IMR-90 (cell line): ENCODE data around the gene PTGS1. TPM values are rescaled to one million over a fixed set of nuclear protein-coding genes. Genes with fewer than 3 reads are reported as not detected.

ENCODE experiments used
- ATAC-seq: fragments of 200-7000 bp; cut with Tn5 transposase; 2 replicates; pipeline ENCODE4 v1.9.1; 2020; ENCODE audit warnings: low read depth, mild to moderate bottlenecking, moderate library complexity
- BruUV-seq: library from RNA; stranded (reverse); fragments of 400-500 nt; replicated peaks from 2 replicates; lab custom pipeline; 2021; lab: Mats Ljungman, UMichigan
- CTCF ChIA-PET: fragments of 300-600 bp; formaldehyde crosslinking; extraction: SDS; loops from one replicate; lab custom pipeline; 2021; ENCODE audit warnings: antibody characterized with exemption; lab: Yijun Ruan, JAX
- POLR2A ChIA-PET: fragments of 300-600 bp; sonication (Branson Sonifier 250); formaldehyde crosslinking; loops from one replicate; lab custom pipeline; 2022; ENCODE audit warnings: antibody characterized with exemption; ENCODE audit not compliant: unreplicated experiment; lab: Charles Lee
- DNase-seq: peaks from one replicate; pipeline ENCODE4 v3.0.0; 2013
- H2AFZ ChIP-seq: replicated peaks from 2 replicates; pipeline ENCODE3; 2013; ENCODE audit warnings: low read length, mild to moderate bottlenecking; ENCODE audit not compliant: poor library complexity
- H2AK5ac ChIP-seq: 2 replicates; pipeline ENCODE4 v1.6.1; 2013; ENCODE audit warnings: low read depth, low read length, inconsistent platforms
- H2AK9ac ChIP-seq: replicated peaks from 2 replicates; pipeline ENCODE3; 2013; ENCODE audit warnings: mild to moderate bottlenecking, low read depth, low read length, moderate library complexity; ENCODE audit not compliant: poor library complexity
- H2BK120ac ChIP-seq: 2 replicates; pipeline ENCODE4 v1.6.1; 2013; ENCODE audit warnings: low read depth, low read length, inconsistent platforms
- H2BK15ac ChIP-seq: 3 replicates; pipeline ENCODE4 v1.6.1; 2013; ENCODE audit warnings: low read depth, low read length, inconsistent platforms
- H2BK20ac ChIP-seq: 2 replicates; pipeline ENCODE4 v1.6.1; 2013; ENCODE audit warnings: low read depth, mild to moderate bottlenecking, inconsistent platforms, low read length, moderate library complexity
- H2BK5ac ChIP-seq: 2 replicates; pipeline ENCODE4 v1.6.1; 2013; ENCODE audit warnings: mild to moderate bottlenecking, low read depth, low read length, inconsistent platforms; ENCODE audit not compliant: poor library complexity, severe bottlenecking
- H3K14ac ChIP-seq: replicated peaks from 2 replicates; pipeline ENCODE4 v1.6.1; 2013; ENCODE audit warnings: low read depth, low read length, inconsistent platforms
- H3K18ac ChIP-seq: 2 replicates; pipeline ENCODE4 v1.6.1; 2013; ENCODE audit warnings: low read depth, low read length, control low read depth
- H3K23ac ChIP-seq: 2 replicates; pipeline ENCODE4 v1.6.1; 2013; ENCODE audit warnings: low read depth, low read length, inconsistent platforms
- H3K27ac ChIP-seq: 2 replicates; pipeline ENCODE4 v1.5.1; 2013; ENCODE audit warnings: mild to moderate bottlenecking, control low read depth, low read length; ENCODE audit not compliant: insufficient read depth
- H3K27me3 ChIP-seq: 2 replicates; pipeline ENCODE4 v1.6.1; 2013; ENCODE audit warnings: low read length; ENCODE audit not compliant: control insufficient read depth, insufficient read depth
- H3K36me3 ChIP-seq: 2 replicates; pipeline ENCODE4 v1.6.1; 2013; ENCODE audit warnings: low read length, mixed read lengths; ENCODE audit not compliant: control insufficient read depth, insufficient read depth
- H3K4ac ChIP-seq: 2 replicates; pipeline ENCODE4 v1.6.1; 2013; ENCODE audit warnings: low read depth, low read length, inconsistent platforms
- H3K4me1 ChIP-seq: 2 replicates; pipeline ENCODE4 v1.6.1; 2013; ENCODE audit warnings: low read length, mixed read lengths; ENCODE audit not compliant: control insufficient read depth, insufficient read depth
- H3K4me2 ChIP-seq: 2 replicates; pipeline ENCODE4 v1.6.1; 2013; ENCODE audit warnings: low read depth, mild to moderate bottlenecking, control low read depth, low read length, moderate library complexity
- H3K4me3 ChIP-seq: 2 replicates; pipeline ENCODE4 v1.5.1; 2013; ENCODE audit warnings: low read depth, mild to moderate bottlenecking, control low read depth, low read length, moderate library complexity; ENCODE audit not compliant: insufficient read depth
- H3K56ac ChIP-seq: 2 replicates; pipeline ENCODE4 v1.6.1; 2013; ENCODE audit warnings: low read length, inconsistent platforms; ENCODE audit not compliant: insufficient read depth; ENCODE audit errors: extremely low read depth
- H3K79me1 ChIP-seq, 2 experiments: 2 replicates each; pipeline ENCODE4 v1.6.1; 2013; ENCODE audit warnings: low read length in 2 of 2, inconsistent platforms in 1 of 2, low read depth in 1 of 2
- H3K9ac ChIP-seq: 2 replicates; pipeline ENCODE4 v1.6.1; 2013; ENCODE audit warnings: low read depth, low read length, control low read depth
- H3K9me1 ChIP-seq: 2 replicates; pipeline ENCODE4 v1.6.1; 2013; ENCODE audit warnings: low read length, inconsistent platforms; ENCODE audit not compliant: insufficient read depth
- H3K9me3 ChIP-seq: 2 replicates; pipeline ENCODE4 v1.6.1; 2013; ENCODE audit warnings: low read length; ENCODE audit not compliant: control insufficient read depth, insufficient read depth
- H4K20me1 ChIP-seq: 2 replicates; pipeline ENCODE4 v1.6.1; 2013; ENCODE audit warnings: low read length, inconsistent platforms; ENCODE audit not compliant: insufficient read depth
- H4K5ac ChIP-seq: 2 replicates; pipeline ENCODE4 v1.6.1; 2013; ENCODE audit warnings: mild to moderate bottlenecking, low read depth, low read length, control low read depth
- H4K8ac ChIP-seq, 2 experiments: 2 replicates each; pipeline ENCODE4 v1.6.1; 2013; ENCODE audit warnings: low read depth in 2 of 2, low read length in 2 of 2, control low read depth in 1 of 2, inconsistent platforms in 1 of 2
- H4K91ac ChIP-seq: 2 replicates; pipeline ENCODE4 v1.6.1; 2013; ENCODE audit warnings: low read depth, low read length, inconsistent platforms; ENCODE audit not compliant: insufficient read depth
- BHLHE40 ChIP-seq: fragments of 150-350 bp; IDR thresholded peaks from 2 replicates; pipeline ENCODE4 v1.6.1; 2016; ENCODE audit warnings: mild to moderate bottlenecking, low read depth, low read length
- CEBPB ChIP-seq: IDR thresholded peaks from 2 replicates; pipeline ENCODE4 v1.6.1; 2012; ENCODE audit warnings: low read depth, low read length, improper control_type of control experiment
- CHD1 ChIP-seq: IDR thresholded peaks from 2 replicates; pipeline ENCODE4 v1.6.1; 2012; ENCODE audit warnings: low read depth, low read length, improper control_type of control experiment
- FOS ChIP-seq: fragments of 150-350 bp; IDR thresholded peaks from 2 replicates; pipeline ENCODE4 v1.6.1; 2016; ENCODE audit warnings: low read depth, low read length
- MAFK ChIP-seq: IDR thresholded peaks from 2 replicates; pipeline ENCODE4 v1.6.1; 2012; ENCODE audit warnings: low read depth, low read length, improper control_type of control experiment
- MAZ ChIP-seq: IDR thresholded peaks from 2 replicates; pipeline ENCODE4 v1.6.1; 2012; ENCODE audit warnings: low read depth, mild to moderate bottlenecking, low read length, improper control_type of control experiment, moderate library complexity, borderline replicate concordance
- MXI1 ChIP-seq: IDR thresholded peaks from 2 replicates; pipeline ENCODE4 v1.6.1; 2012; ENCODE audit warnings: low read depth, mild to moderate bottlenecking, low read length, moderate library complexity, borderline replicate concordance
- NFE2L2 ChIP-seq: fragments of 150-350 bp; IDR thresholded peaks from 2 replicates; pipeline ENCODE4 v1.6.1; 2016; ENCODE audit warnings: low read depth, mild to moderate bottlenecking, low read length
- POLR2A ChIP-seq: IDR thresholded peaks from 2 replicates; pipeline ENCODE4 v1.6.1; 2012; ENCODE audit warnings: mild to moderate bottlenecking, low read depth, low read length
- RAD21 ChIP-seq: IDR thresholded peaks from 2 replicates; pipeline ENCODE4 v1.6.1; 2012; ENCODE audit warnings: low read length, improper control_type of control experiment
- RCOR1 ChIP-seq: IDR thresholded peaks from 2 replicates; pipeline ENCODE4 v1.6.1; 2012; ENCODE audit warnings: mild to moderate bottlenecking, low read length, improper control_type of control experiment; ENCODE audit not compliant: insufficient replicate concordance
- RFX5 ChIP-seq: IDR thresholded peaks from 2 replicates; pipeline ENCODE4 v1.8.0; 2012; ENCODE audit warnings: low read depth, mild to moderate bottlenecking, low read length, moderate library complexity
- SMC3 ChIP-seq: fragments of 150-350 bp; IDR thresholded peaks from 2 replicates; pipeline ENCODE4 v1.6.1; 2016; ENCODE audit warnings: low read depth, mild to moderate bottlenecking, antibody characterized with exemption, low read length, moderate library complexity
- WGBS, 2 experiments: methylation state at CpG; one replicate each; pipeline versions ENCODE4 v1.1.5 to v1.1.7; 2013; ENCODE audit warnings: missing lambda C conversion rate in 2 of 2; ENCODE audit not compliant: insufficient read length in 1 of 2; ENCODE audit errors: extremely low coverage in 2 of 2; 5-methylcytosine and 5-hydroxymethylcytosine counted together
- dilution Hi-C: fragments of 300-500 bp; cut with HindIII; formaldehyde crosslinking; loops from one replicate; pipeline ENCODE4 v1.14.3; 2018; ENCODE audit warnings: low sequenced_read_pairs; ENCODE audit not compliant: unreplicated experiment
- in situ Hi-C: fragments of 300-500 bp; cut with MboI; formaldehyde crosslinking; loops from 3 replicates; pipeline ENCODE4 v1.14.3; 2019; ENCODE audit warnings: low sequenced_read_pairs, inconsistent platforms, mixed read lengths
- intact Hi-C: fragments of 100-400 bp; cut with micrococcal nuclease; formaldehyde crosslinking; loops from 2 replicates; pipeline ENCODE4 v1.10.0; 2022
- polyA plus RNA-seq, 3 experiments: library from polyadenylated mRNA; depleted of rRNA; stranded (reverse); fragments of >200 nt; gene quantifications; 2 replicates each; pipeline ENCODE4 v1.2.3, GENCODE V29; 2012; ENCODE audit warnings: low replicate concordance in 1 of 3
- total RNA-seq: library from RNA; depleted of rRNA; stranded (reverse); fragments of >200 nt; gene quantifications from 2 replicates; pipeline ENCODE4 v1.2.3, GENCODE V29; 2012
- TF ChIP-seq, protein P1 (sequence below): conservative IDR thresholded peaks from 2 replicates; pipeline ENCODE4 v1.5.1; 2012; ENCODE audit warnings: mild to moderate bottlenecking, low read depth, low read length, improper control_type of control experiment
- TF ChIP-seq, protein P2 (sequence below): fragments of 150-350 bp; IDR thresholded peaks from 2 replicates; pipeline ENCODE4 v1.6.1; 2017; ENCODE audit warnings: mild to moderate bottlenecking, antibody characterized with exemption, low read length, low read depth
- TF ChIP-seq, protein P3 (sequence below): fragments of 150-350 bp; IDR thresholded peaks from 2 replicates; pipeline ENCODE4 v1.6.1; 2016; ENCODE audit warnings: low read depth, mild to moderate bottlenecking, low read length, moderate library complexity, borderline replicate concordance

PTGS1 gene
- total and polyA plus RNA-seq, 2 of the 4 experiments (the other 2 are of a cell fraction) = 24.7 to 38.3 TPM

DNA sequence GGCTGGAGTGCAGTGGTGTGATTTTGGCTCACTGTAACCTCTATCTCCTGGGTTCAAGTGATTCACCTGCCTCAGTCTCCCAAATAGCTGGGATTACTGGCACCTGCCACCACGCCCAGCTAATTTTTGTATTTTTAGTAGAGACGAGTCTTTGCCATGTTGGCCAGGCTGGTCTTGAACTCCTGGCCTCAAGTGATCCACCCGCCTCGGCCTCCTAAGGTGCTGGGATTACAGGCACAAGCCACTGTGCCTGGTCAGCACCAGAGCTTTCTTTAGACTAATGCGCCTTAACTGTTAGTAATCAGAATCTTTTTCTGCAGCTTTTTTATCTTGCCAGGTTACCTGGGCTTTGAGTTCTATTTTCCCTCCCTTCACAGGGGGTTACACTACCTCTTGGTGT, 18.4 kb downstream of the PTGS1 start:
- in situ Hi-C loops = no loop called here
- intact Hi-C loops = no loop called here
- no TSS peak for BruUV-seq
- Histone ChIP-seq H3K4me1 (peaks cover 15% of the 10 kb centered on the region), H3K27me3 (no peaks in the 10 kb centered on the region), H3K79me1 (peaks cover 9% of the 10 kb centered on the region in 2 experiments; a peak in 3 of 4 replicates), H3K4me3 (no peak overlapping the region), H3K27ac (no peak overlapping the region), H4K5ac (no peak overlapping the region), H2AK9ac (peak overlapping the region; percentile 39), H3K36me3 (peaks cover 76% of the 10 kb centered on the region), H3K9me1 (peaks cover 23% of the 10 kb centered on the region), H2AFZ (no peak overlapping the region), H4K20me1 (no peaks in the 10 kb centered on the region), H4K8ac (no peak overlapping the region), H3K9ac (no peak overlapping the region), H2BK120ac (no peak overlapping the region), H2AK5ac (no peak overlapping the region), H3K18ac (no peak overlapping the region), H3K23ac (no peak overlapping the region), H2BK15ac (no peak overlapping the region), H3K14ac (no peak overlapping the region), H2BK20ac (no peak overlapping the region), H2BK5ac (no peak overlapping the region), H3K56ac (no peak overlapping the region), H4K91ac (no peak overlapping the region), H3K4ac (no peak overlapping the region), H3K9me3 (no peaks in the 10 kb centered on the region), H3K4me2 (no peak overlapping the region)
- ATAC-seq (no peak), DNase-seq (no peak)
- ChIA-PET POLR2A (interaction anchor here (0.6 kb wide), 1 partner anchor 263 kb away, joined by 5 read pairs; no protein-coding TSS in a partner anchor), CTCF (interaction anchor here (0.6 kb wide), 1 partner anchor 601 kb away, joined by 3 read pairs; no protein-coding TSS in a partner anchor)
- 100% methylated on average over 1 of the region's 5 CpGs; no CpG with 5 or more reads in 1 of the 2 experiments for WGBS, 2 experiments
- dilution Hi-C loops = no loop called here
- TF ChIP-seq MAFK (no peak), RAD21 (no peak), FOS (no peak), RFX5 (no peak), BHLHE40 (no peak), RCOR1 (no peak), MAZ (no peak), NFE2L2 (no peak), CEBPB (no peak), SMC3 (no peak), MXI1 (no peak), POLR2A (no peak), CHD1 (no peak)
- TF ChIP-seq, protein P1, sequence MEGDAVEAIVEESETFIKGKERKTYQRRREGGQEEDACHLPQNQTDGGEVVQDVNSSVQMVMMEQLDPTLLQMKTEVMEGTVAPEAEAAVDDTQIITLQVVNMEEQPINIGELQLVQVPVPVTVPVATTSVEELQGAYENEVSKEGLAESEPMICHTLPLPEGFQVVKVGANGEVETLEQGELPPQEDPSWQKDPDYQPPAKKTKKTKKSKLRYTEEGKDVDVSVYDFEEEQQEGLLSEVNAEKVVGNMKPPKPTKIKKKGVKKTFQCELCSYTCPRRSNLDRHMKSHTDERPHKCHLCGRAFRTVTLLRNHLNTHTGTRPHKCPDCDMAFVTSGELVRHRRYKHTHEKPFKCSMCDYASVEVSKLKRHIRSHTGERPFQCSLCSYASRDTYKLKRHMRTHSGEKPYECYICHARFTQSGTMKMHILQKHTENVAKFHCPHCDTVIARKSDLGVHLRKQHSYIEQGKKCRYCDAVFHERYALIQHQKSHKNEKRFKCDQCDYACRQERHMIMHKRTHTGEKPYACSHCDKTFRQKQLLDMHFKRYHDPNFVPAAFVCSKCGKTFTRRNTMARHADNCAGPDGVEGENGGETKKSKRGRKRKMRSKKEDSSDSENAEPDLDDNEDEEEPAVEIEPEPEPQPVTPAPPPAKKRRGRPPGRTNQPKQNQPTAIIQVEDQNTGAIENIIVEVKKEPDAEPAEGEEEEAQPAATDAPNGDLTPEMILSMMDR = no peak
- TF ChIP-seq, protein P2, sequence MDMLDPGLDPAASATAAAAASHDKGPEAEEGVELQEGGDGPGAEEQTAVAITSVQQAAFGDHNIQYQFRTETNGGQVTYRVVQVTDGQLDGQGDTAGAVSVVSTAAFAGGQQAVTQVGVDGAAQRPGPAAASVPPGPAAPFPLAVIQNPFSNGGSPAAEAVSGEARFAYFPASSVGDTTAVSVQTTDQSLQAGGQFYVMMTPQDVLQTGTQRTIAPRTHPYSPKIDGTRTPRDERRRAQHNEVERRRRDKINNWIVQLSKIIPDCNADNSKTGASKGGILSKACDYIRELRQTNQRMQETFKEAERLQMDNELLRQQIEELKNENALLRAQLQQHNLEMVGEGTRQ = no peak
- TF ChIP-seq, protein P3, sequence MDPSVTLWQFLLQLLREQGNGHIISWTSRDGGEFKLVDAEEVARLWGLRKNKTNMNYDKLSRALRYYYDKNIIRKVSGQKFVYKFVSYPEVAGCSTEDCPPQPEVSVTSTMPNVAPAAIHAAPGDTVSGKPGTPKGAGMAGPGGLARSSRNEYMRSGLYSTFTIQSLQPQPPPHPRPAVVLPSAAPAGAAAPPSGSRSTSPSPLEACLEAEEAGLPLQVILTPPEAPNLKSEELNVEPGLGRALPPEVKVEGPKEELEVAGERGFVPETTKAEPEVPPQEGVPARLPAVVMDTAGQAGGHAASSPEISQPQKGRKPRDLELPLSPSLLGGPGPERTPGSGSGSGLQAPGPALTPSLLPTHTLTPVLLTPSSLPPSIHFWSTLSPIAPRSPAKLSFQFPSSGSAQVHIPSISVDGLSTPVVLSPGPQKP = no peak
